T-helper 2 cell (primary cell): Measurements from ENCODE around the gene AFF2.
A peak's percentile ranks its signal among the peaks of the same experiment; 100 is the strongest.
"Not testable (repeated sequence)": the region's sequence is repeated elsewhere in the genome, so short reads cannot be mapped to it uniquely, and the experiment has no call there.

Experiments
- DNase-seq, 5 experiments: peaks; one replicate each; pipeline versions ENCODE4 v3.0.0 to v3.0.0-alpha.2; 2012 to 2022

Gene AFF2

GRCh38 chrX:148649145-148649795, 148.9 kb downstream of the AFF2 start:
- peak in 1 of 5 experiments; percentile 3 for DNase-seq

- DNase-seq: no peak
Observed at GRCh38 chrX:148658115-148658730, 157.8 kb downstream of the AFF2 start.

GRCh38 chrX:148659481-148659880, 159.1 kb downstream of the AFF2 start:
- DNase-seq: no peak

GRCh38 chrX:148661035-148661434, 160.6 kb downstream of the AFF2 start:
- DNase-seq: no peak

- no peak for DNase-seq
Observed at GRCh38 chrX:148662014-148662413, 161.6 kb downstream of the AFF2 start.

- no peak for DNase-seq
Observed at GRCh38 chrX:148664171-148664570, 163.8 kb downstream of the AFF2 start.

GRCh38 chrX:148664995-148665394, 164.6 kb downstream of the AFF2 start:
- no peak for DNase-seq

- not testable (repeated sequence) for DNase-seq
Observed at GRCh38 chrX:148669175-148669574, 168.8 kb downstream of the AFF2 start.

GRCh38 chrX:148670277-148670676, 169.9 kb downstream of the AFF2 start:
- DNase-seq: no peak

GRCh38 chrX:148672517-148672916, 172.1 kb downstream of the AFF2 start:
- no peak for DNase-seq

GRCh38 chrX:148681605-148682004, 181.2 kb downstream of the AFF2 start:
- no peak for DNase-seq

- DNase-seq: no peak
Observed at GRCh38 chrX:148682206-148682605, 181.8 kb downstream of the AFF2 start.

- no peak for DNase-seq
Observed at GRCh38 chrX:148691456-148691855, 191.0 kb downstream of the AFF2 start.

GRCh38 chrX:148695255-148695654, 194.8 kb downstream of the AFF2 start:
- DNase-seq: no peak

GRCh38 chrX:148698221-148698620, 197.8 kb downstream of the AFF2 start:
- no peak for DNase-seq

GRCh38 chrX:148700021-148700420, 199.6 kb downstream of the AFF2 start:
- no peak for DNase-seq

GRCh38 chrX:148713981-148714380, 213.6 kb downstream of the AFF2 start:
- no peak for DNase-seq

GRCh38 chrX:148715361-148715760, 214.9 kb downstream of the AFF2 start:
- DNase-seq: no peak

GRCh38 chrX:148722966-148723365, 222.5 kb downstream of the AFF2 start:
- no peak for DNase-seq

GRCh38 chrX:148723551-148723950, 223.1 kb downstream of the AFF2 start:
- no peak for DNase-seq

GRCh38 chrX:148728901-148729300, 228.5 kb downstream of the AFF2 start:
- no peak for DNase-seq

GRCh38 chrX:148732743-148733142, 232.3 kb downstream of the AFF2 start:
- no peak for DNase-seq

GRCh38 chrX:148741441-148741840, 241.0 kb downstream of the AFF2 start:
- DNase-seq: no peak

GRCh38 chrX:148755111-148755510, 254.7 kb downstream of the AFF2 start:
- no peak for DNase-seq

GRCh38 chrX:148763896-148764295, 263.5 kb downstream of the AFF2 start:
- DNase-seq: no peak
